GM12878 (cell line): Measurements from ENCODE around the gene CD38. TPM values are rescaled to one million over a fixed set of nuclear protein-coding genes. Genes with fewer than 3 reads are reported as not detected.

ENCODE experiments used
- ATAC-seq: fragments of 200-7000 bp; cut with Tn5 transposase; 3 replicates; pipeline ENCODE4 v1.9.1; 2020; ENCODE audit warnings: mild to moderate bottlenecking, moderate library complexity
- BruUV-seq: library from RNA; stranded (reverse); fragments of 400-500 nt; replicated peaks from 2 replicates; lab custom pipeline; 2021; lab: Mats Ljungman, UMichigan
- CTCF ChIA-PET: fragments of 300-600 bp; sonication (Branson Sonifier 250); formaldehyde crosslinking; extraction: SDS; loops from one replicate; lab custom pipeline; 2021; ENCODE audit warnings: inconsistent platforms; lab: Yijun Ruan, JAX
- POLR2A ChIA-PET: fragments of 350-600 bp; formaldehyde crosslinking; extraction: SDS; loops from one replicate; lab custom pipeline; 2021; ENCODE audit warnings: inconsistent platforms; lab: Charles Lee
- RAD21 ChIA-PET: fragments of 300-600 bp; sonication (Branson Sonifier 250); formaldehyde crosslinking; loops from one replicate; lab custom pipeline; 2023; ENCODE audit warnings: antibody characterized with exemption; ENCODE audit not compliant: unreplicated experiment; lab: Charles Lee
- SMC1A ChIA-PET: fragments of 300-600 bp; sonication (Branson Sonifier 250); formaldehyde crosslinking; loops from one replicate; lab custom pipeline; 2023; ENCODE audit not compliant: unreplicated experiment, uncharacterized antibody; lab: Charles Lee
- DNase-seq: peaks from one replicate; pipeline ENCODE4 v3.0.0-alpha.2; 2011; ENCODE audit warnings: low read depth, low spot score
- FAIRE-seq: peaks from 3 replicates; lab custom pipeline; 2011; peaks lifted over from hg19 to GRCh38; lab: Jason Lieb, UNC
- H2AFZ ChIP-seq: 2 replicates; pipeline ENCODE4 v1.6.0; 2011; ENCODE audit warnings: low read depth, low read length, control low read depth; ENCODE audit not compliant: control insufficient read depth
- H3K27ac ChIP-seq: 2 replicates; pipeline ENCODE4 v1.5.1; 2011; ENCODE audit warnings: control low read depth; ENCODE audit not compliant: control insufficient read depth, insufficient read depth
- H3K27me3 ChIP-seq, 2 experiments: replicated peaks in 1 of 2; 2 replicates each; pipeline versions ENCODE4 v1.6.0 to v1.6.1; 2011; ENCODE audit warnings: low read length in 1 of 2; ENCODE audit not compliant: control insufficient read depth in 2 of 2, insufficient read depth in 2 of 2
- H3K36me3 ChIP-seq, 2 experiments: 2 replicates each; pipeline ENCODE4 v1.5.1; 2011; ENCODE audit warnings: low read length in 1 of 2; ENCODE audit not compliant: control insufficient read depth in 2 of 2, insufficient read depth in 2 of 2
- H3K4me1 ChIP-seq: 2 replicates; pipeline ENCODE4 v1.6.1; 2011; ENCODE audit warnings: mild to moderate bottlenecking, low read length, moderate library complexity, mixed read lengths; ENCODE audit not compliant: control insufficient read depth, insufficient read depth
- H3K4me2 ChIP-seq: 2 replicates; pipeline ENCODE4 v1.6.0; 2011; ENCODE audit warnings: control low read depth; ENCODE audit not compliant: control insufficient read depth, insufficient read depth
- H3K4me3 ChIP-seq: fragments of 200-600 bp; sonication (generic); 2 replicates; pipeline ENCODE4 v1.5.1; 2016
- H3K79me2 ChIP-seq: 2 replicates; pipeline ENCODE4 v1.6.0; 2011; ENCODE audit warnings: low read length; ENCODE audit not compliant: control insufficient read depth, insufficient read depth
- H3K9ac ChIP-seq: 2 replicates; pipeline ENCODE4 v1.8.0; 2011; ENCODE audit warnings: low read length, control low read depth, mixed read lengths; ENCODE audit not compliant: control insufficient read depth, insufficient read depth
- H3K9me3 ChIP-seq: replicated peaks from 3 replicates; pipeline ENCODE4 v1.5.1; 2011; ENCODE audit warnings: mild to moderate bottlenecking, low read length; ENCODE audit not compliant: control insufficient read depth, insufficient read depth
- H4K20me1 ChIP-seq: 2 replicates; pipeline ENCODE4 v1.6.0; 2011; ENCODE audit not compliant: control insufficient read depth, insufficient read depth
- ATF3 ChIP-seq: IDR thresholded peaks from 2 replicates; pipeline ENCODE4 v1.6.1; 2011; ENCODE audit warnings: low read depth, mild to moderate bottlenecking, low read length, moderate library complexity, borderline replicate concordance; ENCODE audit errors: extremely low read depth
- EP300 ChIP-seq, 2 experiments: fragments of 150-350 bp in 1 of 2; IDR thresholded peaks; 2 replicates each; pipeline ENCODE4 v1.6.1; 2011 to 2012; ENCODE audit warnings: low read depth in 2 of 2, low read length in 2 of 2, borderline replicate concordance in 1 of 2, improper control_type of control experiment in 1 of 2, inconsistent platforms in 1 of 2; ENCODE audit not compliant: control insufficient read depth in 1 of 2
- FOXK2 ChIP-seq: fragments of 450-650 bp; IDR thresholded peaks from 2 replicates; pipeline ENCODE4 v1.6.1; 2017; ENCODE audit warnings: mild to moderate bottlenecking, moderate library complexity
- MLLT1 ChIP-seq: fragments of 450-650 bp; IDR thresholded peaks from 2 replicates; pipeline ENCODE4 v1.6.1; 2016; ENCODE audit warnings: mild to moderate bottlenecking
- PKNOX1 ChIP-seq: fragments of 450-650 bp; IDR thresholded peaks from 2 replicates; pipeline ENCODE4 v1.6.1; 2016; ENCODE audit warnings: mild to moderate bottlenecking
- ZBTB4 ChIP-seq: fragments of 450-650 bp; formaldehyde crosslinking; IDR thresholded peaks from 2 replicates; pipeline ENCODE4 v1.4.0; 2022; ENCODE audit warnings: mild to moderate bottlenecking, moderate library complexity
- ZSCAN29 ChIP-seq: fragments of 450-650 bp; IDR thresholded peaks from 2 replicates; pipeline ENCODE4 v1.6.1; 2017; ENCODE audit warnings: mild to moderate bottlenecking, moderate library complexity
- WGBS: methylation state at CpG from one replicate; pipeline ENCODE4 v1.1.6; 2016; ENCODE audit warnings: low lambda C conversion rate; ENCODE audit not compliant: insufficient replicate concordance, insufficient coverage; ENCODE audit errors: missing lambda C conversion rate; 5-methylcytosine and 5-hydroxymethylcytosine counted together
- in situ Hi-C: fragments of 300-500 bp; cut with MboI; formaldehyde crosslinking; loops from 9 replicates; pipeline ENCODE4 v1.14.3; 2018; ENCODE audit warnings: mixed read lengths
- intact Hi-C: fragments of 100-400 bp; cut with micrococcal nuclease; formaldehyde crosslinking; loops from one replicate; pipeline ENCODE4 v1.14.2; 2022; ENCODE audit not compliant: unreplicated experiment
- polyA plus RNA-seq, 11 experiments: library from polyadenylated mRNA; depleted of rRNA in 4 of 11; unstranded in 6 of 11; stranded (reverse) in 5 of 11; fragments of >200 nt; fragmentation: Nextera tagmentation in 4 of 11; fragmentation: Illumina TruSeq in 1 of 11; extraction: Ambion mirVana in 4 of 11; extraction: Trizol in 1 of 11; gene quantifications; 1 replicate in 1 of 11; 2 replicates in 10 of 11; pipeline versions ENCODE4 v1.2.1 to v1.2.3, GENCODE V29; 2011 to 2016; ENCODE audit warnings: inconsistent platforms in 2 of 11, missing spikeins in 2 of 11, low read depth in 1 of 11
- total RNA-seq, 4 experiments: library from RNA; depleted of rRNA in 3 of 4; stranded (reverse); fragments of >200 nt in 3 of 4; fragmentation: Illumina TruSeq in 1 of 4; extraction: Trizol in 1 of 4; gene quantifications; 2 replicates each; pipeline versions ENCODE4 v1.2.1 to v1.2.3, GENCODE V29; 2013 to 2021

CD38 gene
- total and polyA plus RNA-seq, 10 of the 15 experiments (the other 5 are each of a cell fraction or from before 2014, with no cell fraction given) = 3.5 to 39.8 (median 12.7) TPM

- in situ Hi-C loops = no loop called here
- FAIRE-seq (no peak), ATAC-seq (no peak)
These were observed 73.8 kb downstream of the CD38 start for GRCh38 chr4:15851969-15852368.

More at GRCh38 chr4:15851969-15852368, 73.8 kb downstream of the CD38 start:
- Histone ChIP-seq H4K20me1 (no peaks in the 10 kb centered on the region), H3K4me1 (no peaks in the 10 kb centered on the region), H3K4me3 (no peak overlapping the region), H2AFZ (no peak overlapping the region), H3K27me3 (no peaks in the 10 kb centered on the region), H3K27ac (no peak overlapping the region), H3K4me2 (no peak overlapping the region), H3K36me3 (no peaks in the 10 kb centered on the region; a peak in 1 of 4 replicates), H3K79me2 (no peaks in the 10 kb centered on the region), H3K9ac (no peak overlapping the region), H3K9me3 (no peaks in the 10 kb centered on the region)
- intact Hi-C loops = no loop called here
- TF ChIP-seq ZBTB4 (CRISPR knock-in tag) = no peak
- no peak for TF ChIP-seq FOXK2
- TF ChIP-seq PKNOX1 = no peak
- no peak for TF ChIP-seq ATF3
- no peak for TF ChIP-seq ZSCAN29
- no peak for TF ChIP-seq MLLT1
- TF ChIP-seq EP300 (IDR thresholded peaks at IDR 0.05; ENCODE audit: borderline replicate concordance in 1 of 2, control insufficient read depth in 1 of 2, low read depth in 2 of 2, low read length in 2 of 2) = no peak
- RAD21 ChIA-PET = no interaction called here
- CTCF ChIA-PET = no interaction called here
- WGBS = 60% methylated on average over 6 of the region's 6 CpGs
- no TSS peak for BruUV-seq
- POLR2A ChIA-PET = no interaction called here
- no peak for DNase-seq
- SMC1A ChIA-PET = no interaction called here
